Naive thymus-derived CD8-positive, alpha-beta T cell (primary cell): Measurements from ENCODE around the gene ACACB. TPM values are rescaled to one million over a fixed set of nuclear protein-coding genes. Genes with fewer than 3 reads are reported as not detected.
A peak's percentile ranks its signal among the peaks of the same experiment; 100 is the strongest.

Experiments used
- ATAC-seq, 2 donors: fragments of 150-1000 bp; cut with Tn5 transposase in 1 of 2; sonication (Bioruptor Pico), chemical (Tn5 transposase) in 1 of 2; 1 replicate in 1 of 2; 2 replicates in 1 of 2; pipeline ENCODE4 v1.10.0; 2021; ENCODE audit warnings: mild to moderate bottlenecking in 2 of 2, moderate library complexity in 2 of 2
- POLR2A ChIA-PET: fragments of 350-600 bp; sonication (Branson Sonifier 250); formaldehyde crosslinking; loops from one replicate; lab custom pipeline; 2021; ENCODE audit warnings: antibody characterized with exemption; lab: Charles Lee
- DNase-seq, 10 donors: peaks; one replicate each; pipeline versions ENCODE4 v3.0.0 to v3.0.0-alpha.2; 2020 to 2022
- H3K27ac Mint-ChIP-seq, 10 donors: one replicate each; pipeline ENCODE4 v1.8.0; 2020 to 2022; ENCODE audit warnings: mild to moderate bottlenecking in 10 of 10, mixed read lengths in 10 of 10, moderate library complexity in 4 of 10, inconsistent platforms in 1 of 10
- H3K27me3 Mint-ChIP-seq, 5 donors: one replicate each; pipeline ENCODE4 v1.8.0; 2021 to 2022; ENCODE audit warnings: mixed read lengths in 5 of 5
- H3K36me3 Mint-ChIP-seq, 3 donors: one replicate each; pipeline ENCODE4 v1.8.0; 2020 to 2022; ENCODE audit warnings: mixed read lengths in 3 of 3, mild to moderate bottlenecking in 2 of 3, inconsistent platforms in 1 of 3
- H3K4me1 Mint-ChIP-seq, 4 donors: one replicate each; pipeline ENCODE4 v1.8.0; 2021 to 2022; ENCODE audit warnings: mixed read lengths in 4 of 4
- H3K4me3 Mint-ChIP-seq, 10 donors: one replicate each; pipeline ENCODE4 v1.8.0; 2020 to 2022; ENCODE audit warnings: mild to moderate bottlenecking in 10 of 10, mixed read lengths in 10 of 10, moderate library complexity in 6 of 10, inconsistent platforms in 1 of 10
- H3K9me3 Mint-ChIP-seq, 9 donors: one replicate each; pipeline ENCODE4 v1.8.0; 2020 to 2022; ENCODE audit warnings: mixed read lengths in 9 of 9, mild to moderate bottlenecking in 3 of 9, inconsistent platforms in 1 of 9, moderate library complexity in 1 of 9
- polyA plus RNA-seq, 3 donors: library from polyadenylated mRNA; unstranded; fragments of 300-500 nt; fragmentation: Illumina TruSeq; gene quantifications; one replicate each; pipeline ENCODE4 v1.2.3, GENCODE V29; 2021
- total RNA-seq, 8 experiments: library from RNA in 2 of 8; stranded (reverse) in 2 of 8; gene quantifications; one replicate each; pipeline ENCODE4 v1.2.3 and lab custom pipeline; 2021 to 2026

ACACB gene
- total and polyA plus RNA-seq, 5 experiments from 2014 or later: 1.1 to 43.3 (median 3.9) TPM

GRCh38 chr12:109188108-109188712 is 71.8 kb downstream of the ACACB start:
- Mint-ChIP-seq H3K36me3 (peaks cover 0 to 62% (median 28%) of the 10 kb centered on the region in 3 donors), H3K27me3 (no peaks in the 10 kb centered on the region), H3K4me1 (no peaks in the 10 kb centered on the region), H3K27ac (no peak overlapping the region), H3K4me3 (no peak overlapping the region), H3K9me3 (no peaks in the 10 kb centered on the region)
- DNase-seq: no peak
- POLR2A ChIA-PET: no interaction called here
- no peak for ATAC-seq

GRCh38 chr12:109189291-109189690 is 72.9 kb downstream of the ACACB start:
- Mint-ChIP-seq H3K27me3 (no peaks in the 10 kb centered on the region), H3K9me3 (no peaks in the 10 kb centered on the region), H3K4me1 (no peaks in the 10 kb centered on the region), H3K27ac (no peak overlapping the region), H3K4me3 (no peak overlapping the region), H3K36me3 (peaks cover 0 to 62% (median 30%) of the 10 kb centered on the region in 3 donors)
- POLR2A ChIA-PET: no interaction called here
- no peak for ATAC-seq
- no peak for DNase-seq

GRCh38 chr12:109191621-109192250 is 75.3 kb downstream of the ACACB start:
- Mint-ChIP-seq H3K27me3 (no peaks in the 10 kb centered on the region), H3K4me3 (no peak overlapping the region), H3K27ac (no peak overlapping the region), H3K36me3 (peaks cover 11 to 66% (median 40%) of the 10 kb centered on the region in 3 donors), H3K9me3 (peaks cover 0 to 7% (median 0%) of the 10 kb centered on the region in 9 donors), H3K4me1 (no peaks in the 10 kb centered on the region)
- DNase-seq: no peak
- POLR2A ChIA-PET: no interaction called here
- ATAC-seq: no peak

DNA sequence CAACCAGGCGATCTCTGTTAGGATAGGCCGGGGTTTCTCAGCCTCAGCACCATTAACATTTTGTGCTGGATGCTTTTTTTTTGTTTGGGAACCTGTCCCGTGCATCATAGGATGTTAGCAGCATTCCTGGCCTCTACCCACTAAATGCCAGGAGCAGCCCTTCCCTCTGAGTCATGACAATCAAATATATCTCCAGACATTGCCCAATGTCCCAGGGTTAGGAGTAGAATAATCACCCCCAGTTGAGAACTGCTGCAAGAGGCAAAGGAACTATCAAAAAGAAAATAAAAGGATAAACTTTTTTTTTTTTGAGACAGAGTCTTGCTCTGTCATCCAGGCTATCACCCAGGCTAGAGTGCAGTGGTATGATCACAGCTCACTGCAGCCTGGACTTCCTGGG is 76.0 kb downstream of the ACACB start:
- no peaks in the 10 kb centered on the region for H3K4me1 Mint-ChIP-seq
- DNase-seq (no peak), ATAC-seq (no peak)
- POLR2A ChIA-PET: no interaction called here
- H3K36me3 Mint-ChIP-seq: peaks cover 11 to 65% (median 47%) of the 10 kb centered on the region in 3 donors
- no peak overlapping the region for H3K27ac Mint-ChIP-seq
- no peaks in the 10 kb centered on the region for H3K27me3 Mint-ChIP-seq
- no peak overlapping the region for H3K4me3 Mint-ChIP-seq
- H3K9me3 Mint-ChIP-seq: peaks cover 0 to 7% (median 0%) of the 10 kb centered on the region in 9 donors

DNA sequence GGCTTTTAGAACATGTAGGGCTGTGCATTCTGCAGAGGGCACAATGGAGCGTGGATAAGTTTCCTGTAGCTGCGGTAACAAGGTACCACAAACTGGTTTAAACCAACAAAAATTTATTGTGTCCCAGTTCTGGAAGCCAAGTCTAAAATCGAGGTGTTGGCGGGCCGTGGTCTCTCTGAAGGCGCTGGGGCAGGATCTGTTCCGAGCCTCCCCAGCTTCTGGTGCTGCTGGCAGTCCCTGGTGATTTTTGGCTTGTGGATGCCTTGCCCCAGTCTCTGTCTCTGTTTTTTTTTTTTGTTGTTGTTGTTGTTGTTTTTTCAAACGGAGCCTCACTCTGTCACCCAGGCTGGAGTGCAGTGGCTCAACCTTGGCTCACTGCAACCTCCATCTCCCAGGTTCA is 77.5 kb downstream of the ACACB start:
- DNase-seq: no peak
- Mint-ChIP-seq H3K9me3 (peaks cover 0 to 7% (median 0%) of the 10 kb centered on the region in 9 donors), H3K4me3 (no peak overlapping the region), H3K4me1 (no peaks in the 10 kb centered on the region), H3K36me3 (peaks cover 11 to 57% (median 46%) of the 10 kb centered on the region in 3 donors), H3K27me3 (no peaks in the 10 kb centered on the region), H3K27ac (no peak overlapping the region)
- no peak for ATAC-seq
- POLR2A ChIA-PET: interaction anchor here (0.6 kb wide), 1 partner anchor 37 kb away, joined by 4 read pairs; no protein-coding TSS in a partner anchor

- DNase-seq (no peak), ATAC-seq (no peak)
- no peaks in the 10 kb centered on the region for H3K27me3 Mint-ChIP-seq
- no peak overlapping the region for H3K27ac Mint-ChIP-seq
- H3K4me1 Mint-ChIP-seq: no peaks in the 10 kb centered on the region
- H3K36me3 Mint-ChIP-seq: peaks cover 11 to 68% (median 55%) of the 10 kb centered on the region in 3 donors
- no peak overlapping the region for H3K4me3 Mint-ChIP-seq
- POLR2A ChIA-PET: no interaction called here
- H3K9me3 Mint-ChIP-seq: peaks cover 0 to 7% (median 0%) of the 10 kb centered on the region in 9 donors
Measured at GRCh38 chr12:109196332-109196731, 79.9 kb downstream of the ACACB start.

DNA sequence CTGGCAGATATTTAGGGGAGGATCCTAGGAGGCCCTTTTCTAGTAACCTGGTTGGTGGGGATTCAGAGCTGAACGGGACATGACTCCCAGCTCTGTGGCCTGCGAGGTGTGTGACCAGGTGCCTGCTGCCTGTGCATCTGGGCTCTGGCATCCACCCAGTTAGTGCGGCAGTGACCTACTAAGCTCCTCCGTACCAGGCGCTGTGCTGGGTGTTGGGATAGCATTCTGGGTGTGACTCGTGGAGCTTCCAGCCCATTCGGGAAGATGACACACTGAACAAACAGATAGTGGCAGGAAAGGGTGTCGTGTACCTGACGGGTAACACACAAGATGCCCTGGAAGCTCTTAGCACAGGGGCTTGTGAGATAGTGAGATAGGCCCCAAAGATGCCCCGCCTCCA is 80.9 kb downstream of the ACACB start:
- peaks cover 11 to 67% (median 55%) of the 10 kb centered on the region in 3 donors for H3K36me3 Mint-ChIP-seq
- H3K4me3 Mint-ChIP-seq: no peak overlapping the region
- H3K9me3 Mint-ChIP-seq: peaks cover 0 to 7% (median 0%) of the 10 kb centered on the region in 9 donors
- POLR2A ChIA-PET: no interaction called here
- H3K27me3 Mint-ChIP-seq: no peaks in the 10 kb centered on the region
- no peak for ATAC-seq
- peak overlapping the region in 1 of 10 donors; percentile 33 for H3K27ac Mint-ChIP-seq
- no peaks in the 10 kb centered on the region for H3K4me1 Mint-ChIP-seq
- DNase-seq: no peak

GRCh38 chr12:109199324-109199723 is 82.9 kb downstream of the ACACB start:
- H3K27me3 Mint-ChIP-seq: no peaks in the 10 kb centered on the region
- peaks cover 17 to 61% (median 56%) of the 10 kb centered on the region in 3 donors for H3K36me3 Mint-ChIP-seq
- peak overlapping the region in 1 of 10 donors; percentile 3 for H3K27ac Mint-ChIP-seq
- H3K4me3 Mint-ChIP-seq: no peak overlapping the region
- no peaks in the 10 kb centered on the region for H3K4me1 Mint-ChIP-seq
- ATAC-seq (no peak), DNase-seq (no peak)
- peaks cover 0 to 7% (median 0%) of the 10 kb centered on the region in 9 donors for H3K9me3 Mint-ChIP-seq
- POLR2A ChIA-PET: interaction anchor here (0.5 kb wide), 1 partner anchor 391 kb away, joined by 4 read pairs; no protein-coding TSS in a partner anchor

DNA sequence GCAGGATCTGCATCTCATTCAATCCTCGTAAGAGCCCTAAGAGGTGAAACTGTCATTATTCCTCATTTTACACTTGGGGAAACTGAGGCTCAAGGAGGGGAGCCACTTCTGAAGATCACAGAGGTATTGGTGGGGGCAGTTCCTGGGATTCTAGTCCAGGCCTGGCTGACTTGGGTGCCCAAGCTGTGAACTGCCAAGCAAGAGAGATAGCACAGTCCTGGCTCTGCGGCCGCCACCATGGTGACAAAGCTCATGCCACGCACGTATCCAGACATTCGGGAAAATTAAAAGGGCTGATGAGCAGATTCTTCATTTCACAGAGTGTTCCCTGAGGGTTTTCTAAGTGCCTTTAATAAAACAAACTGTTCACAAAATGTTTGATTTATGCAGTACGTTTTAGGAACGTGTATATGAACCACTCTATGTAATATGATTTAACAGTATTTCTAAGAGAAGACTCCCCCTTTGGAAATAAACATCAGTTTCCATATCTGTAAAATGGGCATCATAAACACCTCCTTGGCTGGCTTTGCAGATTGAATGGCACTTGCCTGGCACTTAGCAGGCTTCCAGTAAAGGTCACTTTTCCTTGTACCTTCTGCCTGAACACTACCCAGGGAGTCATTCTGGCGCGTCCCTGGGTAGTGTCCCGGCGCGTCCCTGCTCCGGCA is 84.6 kb downstream of the ACACB start:
- DNase-seq (no peak), ATAC-seq (no peak)
- Mint-ChIP-seq H3K4me1 (no peaks in the 10 kb centered on the region), H3K4me3 (no peak overlapping the region), H3K36me3 (peaks cover 11 to 54% (median 52%) of the 10 kb centered on the region in 3 donors), H3K27ac (no peak overlapping the region), H3K9me3 (peaks cover 0 to 5% (median 0%) of the 10 kb centered on the region in 9 donors), H3K27me3 (no peaks in the 10 kb centered on the region)
- POLR2A ChIA-PET: interaction anchor here (0.6 kb wide), 1 partner anchor 233 kb away, joined by 3 read pairs; no protein-coding TSS in a partner anchor

- Mint-ChIP-seq H3K27ac (peak overlapping the region in 1 of 10 donors; percentile 45), H3K4me3 (no peak overlapping the region), H3K27me3 (no peaks in the 10 kb centered on the region), H3K4me1 (no peaks in the 10 kb centered on the region), H3K36me3 (peaks cover 6 to 52% (median 48%) of the 10 kb centered on the region in 3 donors), H3K9me3 (no peaks in the 10 kb centered on the region)
- no peak for ATAC-seq
- POLR2A ChIA-PET: no interaction called here
- no peak for DNase-seq
Measured at GRCh38 chr12:109201496-109201885, 85.1 kb downstream of the ACACB start.

DNA sequence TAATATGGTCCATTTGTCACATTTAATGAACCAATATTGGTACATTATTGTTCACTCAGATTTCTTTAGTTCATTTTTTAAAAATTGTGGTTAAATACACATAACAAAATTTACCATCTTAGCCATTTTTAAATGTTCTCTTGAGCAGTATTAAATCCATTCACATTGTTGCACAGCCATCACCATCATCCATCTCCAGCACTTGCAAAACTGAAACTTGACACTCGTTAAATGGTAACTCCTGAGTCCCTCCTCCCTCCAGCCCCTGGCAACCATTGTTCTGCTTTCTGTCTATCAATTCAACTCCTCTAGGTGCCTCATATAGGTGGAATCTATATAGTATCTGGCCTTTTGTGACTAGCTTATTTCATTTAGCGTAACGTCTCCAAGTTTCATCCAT is 86.4 kb downstream of the ACACB start:
- Mint-ChIP-seq H3K36me3 (peaks cover 6 to 62% (median 45%) of the 10 kb centered on the region in 3 donors), H3K9me3 (no peaks in the 10 kb centered on the region), H3K27ac (peak overlapping the region in 1 of 10 donors; percentile 14), H3K4me3 (no peak overlapping the region), H3K27me3 (no peaks in the 10 kb centered on the region), H3K4me1 (no peaks in the 10 kb centered on the region)
- POLR2A ChIA-PET: no interaction called here
- no peak for ATAC-seq
- no peak for DNase-seq

GRCh38 chr12:109203480-109203879 is 87.1 kb downstream of the ACACB start:
- Mint-ChIP-seq H3K9me3 (no peaks in the 10 kb centered on the region), H3K36me3 (peaks cover 6 to 69% (median 45%) of the 10 kb centered on the region in 3 donors), H3K27me3 (no peaks in the 10 kb centered on the region)

GRCh38 chr12:109209082-109209481 is 92.7 kb downstream of the ACACB start:
- Mint-ChIP-seq H3K27me3 (no peaks in the 10 kb centered on the region), H3K27ac (peak overlapping the region in 1 of 10 donors; percentile 13), H3K4me3 (no peak overlapping the region), H3K36me3 (peaks cover 0 to 61% (median 18%) of the 10 kb centered on the region in 3 donors), H3K4me1 (no peaks in the 10 kb centered on the region), H3K9me3 (no peaks in the 10 kb centered on the region)
- POLR2A ChIA-PET: no interaction called here
- DNase-seq: no peak
- ATAC-seq: no peak

More at GRCh38 chr12:109203480-109203879, 87.1 kb downstream of the ACACB start:
- ATAC-seq (no peak), DNase-seq (no peak)
- no peaks in the 10 kb centered on the region for H3K4me1 Mint-ChIP-seq
- POLR2A ChIA-PET: no interaction called here
- no peak overlapping the region for H3K27ac Mint-ChIP-seq
- no peak overlapping the region for H3K4me3 Mint-ChIP-seq
